Astrocyte (in vitro differentiated cells and primary cell): ENCODE measurements around the gene ZDHHC8. TPM values are rescaled to one million over a fixed set of nuclear protein-coding genes. Genes with fewer than 3 reads are reported as not detected.
A peak's percentile ranks its signal among the peaks of the same experiment; 100 is the strongest.

Source experiments
- DNase-seq: peaks from one replicate; pipeline ENCODE4 v3.0.0-alpha.2; 2010; ENCODE audit warnings: low read depth
- FAIRE-seq: peaks from 2 replicates; lab custom pipeline; 2011; peaks lifted over from hg19 to GRCh38; lab: Jason Lieb, UNC
- H2AFZ ChIP-seq: 2 replicates; pipeline ENCODE4 v1.6.0; 2012; ENCODE audit warnings: low read depth, low read length, inconsistent platforms
- H3K27ac ChIP-seq: 2 replicates; pipeline ENCODE4 v1.5.1; 2011; ENCODE audit warnings: low read depth, low read length, inconsistent platforms
- H3K27me3 ChIP-seq: 2 replicates; pipeline ENCODE4 v1.6.0; 2011; ENCODE audit warnings: low read length, inconsistent platforms; ENCODE audit not compliant: insufficient read depth
- H3K36me3 ChIP-seq: 2 replicates; pipeline ENCODE4 v1.5.1; 2011; ENCODE audit warnings: low read length, inconsistent platforms; ENCODE audit not compliant: insufficient read depth
- H3K4me1 ChIP-seq: 2 replicates; pipeline ENCODE4 v1.5.1; 2011; ENCODE audit warnings: low read length, inconsistent platforms; ENCODE audit not compliant: insufficient read depth
- H3K4me2 ChIP-seq: 2 replicates; pipeline ENCODE4 v1.6.0; 2012; ENCODE audit warnings: low read length, inconsistent platforms
- H3K4me3 ChIP-seq: 2 replicates; pipeline ENCODE4 v1.5.1; 2011; ENCODE audit warnings: low read depth, mild to moderate bottlenecking, low read length, inconsistent platforms; ENCODE audit not compliant: insufficient read depth
- H3K79me2 ChIP-seq: 2 replicates; pipeline ENCODE4 v1.6.0; 2012; ENCODE audit warnings: mild to moderate bottlenecking, low read length, inconsistent platforms; ENCODE audit not compliant: insufficient read depth
- H3K9ac ChIP-seq: 2 replicates; pipeline ENCODE4 v1.6.0; 2012; ENCODE audit warnings: mild to moderate bottlenecking, low read length, inconsistent platforms
- H3K9me3 ChIP-seq: 2 replicates; pipeline ENCODE4 v1.5.1; 2012; ENCODE audit warnings: low read depth, mild to moderate bottlenecking, low read length, inconsistent platforms; ENCODE audit not compliant: insufficient read depth
- H4K20me1 ChIP-seq: 2 replicates; pipeline ENCODE4 v1.6.0; 2012; ENCODE audit warnings: low read length, inconsistent platforms; ENCODE audit not compliant: insufficient read depth
- H3K27ac Mint-ChIP-seq: one replicate; pipeline ENCODE4 v1.8.0; 2021; ENCODE audit warnings: mild to moderate bottlenecking, mixed read lengths; ENCODE audit not compliant: unreplicated experiment
- H3K27me3 Mint-ChIP-seq: one replicate; pipeline ENCODE4 v1.8.0; 2021; ENCODE audit warnings: low read depth, mixed read lengths; ENCODE audit not compliant: unreplicated experiment
- H3K36me3 Mint-ChIP-seq: one replicate; pipeline ENCODE4 v1.8.0; 2021; ENCODE audit warnings: low read depth, mixed read lengths; ENCODE audit not compliant: unreplicated experiment
- H3K4me1 Mint-ChIP-seq: one replicate; pipeline ENCODE4 v1.8.0; 2021; ENCODE audit warnings: low read depth, mixed read lengths; ENCODE audit not compliant: unreplicated experiment
- H3K4me3 Mint-ChIP-seq: one replicate; pipeline ENCODE4 v1.8.0; 2021; ENCODE audit warnings: mild to moderate bottlenecking, moderate library complexity, mixed read lengths; ENCODE audit not compliant: unreplicated experiment
- H3K9me3 Mint-ChIP-seq: one replicate; pipeline ENCODE4 v1.8.0; 2021; ENCODE audit warnings: mild to moderate bottlenecking, mixed read lengths; ENCODE audit not compliant: unreplicated experiment
- CTCF ChIP-seq: IDR thresholded peaks from 2 replicates; pipeline ENCODE4 v1.5.1; 2011; ENCODE audit warnings: low read depth, mild to moderate bottlenecking, inconsistent platforms, low read length, moderate library complexity; ENCODE audit not compliant: insufficient read depth
- EZH2 ChIP-seq: IDR thresholded peaks from 2 replicates; pipeline ENCODE4 v1.6.1; 2012; ENCODE audit warnings: mild to moderate bottlenecking, low read length, inconsistent platforms; ENCODE audit not compliant: insufficient read depth
- total RNA-seq: library from RNA; stranded (reverse); gene quantifications from 2 replicates; pipeline ENCODE4 v1.2.1, GENCODE V29; 2021

Gene ZDHHC8
- total RNA-seq, 1 donor from 2014 or later: 88.3 TPM

DNA sequence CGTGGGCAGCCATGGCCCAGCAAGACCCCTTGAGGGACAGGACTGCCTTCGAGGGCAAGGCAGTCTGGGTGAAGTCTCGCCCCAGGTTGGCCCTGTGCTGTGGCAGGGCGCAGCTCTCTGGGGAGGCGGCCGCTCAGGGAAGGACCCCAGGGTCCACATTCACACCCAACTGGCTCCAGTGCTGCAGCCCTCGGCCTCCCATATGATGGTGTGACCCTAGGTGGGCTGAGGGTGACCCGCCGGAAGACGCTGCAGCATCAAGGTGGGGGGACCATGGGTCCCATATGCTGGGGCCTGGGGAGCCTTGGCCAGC, 47.3 kb downstream of the ZDHHC8 start:
- Histone ChIP-seq H3K27ac (no peak overlapping the region), H3K4me2 (no peak overlapping the region), H3K4me1 (no peaks in the 10 kb centered on the region), H3K9ac (no peak overlapping the region), H2AFZ (no peak overlapping the region), H4K20me1 (no peaks in the 10 kb centered on the region), H3K27me3 (no peaks in the 10 kb centered on the region), H3K79me2 (no peaks in the 10 kb centered on the region), H3K9me3 (no peaks in the 10 kb centered on the region), H3K4me3 (no peak overlapping the region), H3K36me3 (no peaks in the 10 kb centered on the region)
- no peaks in the 10 kb centered on the region for H3K4me1 Mint-ChIP-seq
- TF ChIP-seq EZH2 (no peak), CTCF (no peak)
- H3K27me3 Mint-ChIP-seq: peaks cover 25% of the 10 kb centered on the region
- FAIRE-seq (no peak), DNase-seq (no peak)
- H3K36me3 Mint-ChIP-seq: no peaks in the 10 kb centered on the region
- no peak overlapping the region for H3K4me3 Mint-ChIP-seq
- no peak overlapping the region for H3K27ac Mint-ChIP-seq
- no peaks in the 10 kb centered on the region for H3K9me3 Mint-ChIP-seq

GRCh38 chr22:20179455-20180244, 48.0 kb downstream of the ZDHHC8 start:
- no peaks in the 10 kb centered on the region for H3K4me1 Mint-ChIP-seq
- H3K36me3 ChIP-seq: no peaks in the 10 kb centered on the region
- H3K27me3 Mint-ChIP-seq: peaks cover 20% of the 10 kb centered on the region
- no peaks in the 10 kb centered on the region for H4K20me1 ChIP-seq
- no peak overlapping the region for H3K27ac ChIP-seq
- H3K27ac Mint-ChIP-seq: no peak overlapping the region
- H3K4me2 ChIP-seq: no peak overlapping the region
- no peak overlapping the region for H2AFZ ChIP-seq
- no peaks in the 10 kb centered on the region for H3K27me3 ChIP-seq
- no peaks in the 10 kb centered on the region for H3K9me3 Mint-ChIP-seq
- H3K9ac ChIP-seq: no peak overlapping the region
- TF ChIP-seq EZH2 (no peak), CTCF (no peak)
- no peaks in the 10 kb centered on the region for H3K9me3 ChIP-seq
- FAIRE-seq: no peak
- H3K4me3 Mint-ChIP-seq: no peak overlapping the region
- no peaks in the 10 kb centered on the region for H3K4me1 ChIP-seq
- H3K79me2 ChIP-seq: no peaks in the 10 kb centered on the region
- no peaks in the 10 kb centered on the region for H3K36me3 Mint-ChIP-seq
- DNase-seq: no peak
- H3K4me3 ChIP-seq: no peak overlapping the region

DNA sequence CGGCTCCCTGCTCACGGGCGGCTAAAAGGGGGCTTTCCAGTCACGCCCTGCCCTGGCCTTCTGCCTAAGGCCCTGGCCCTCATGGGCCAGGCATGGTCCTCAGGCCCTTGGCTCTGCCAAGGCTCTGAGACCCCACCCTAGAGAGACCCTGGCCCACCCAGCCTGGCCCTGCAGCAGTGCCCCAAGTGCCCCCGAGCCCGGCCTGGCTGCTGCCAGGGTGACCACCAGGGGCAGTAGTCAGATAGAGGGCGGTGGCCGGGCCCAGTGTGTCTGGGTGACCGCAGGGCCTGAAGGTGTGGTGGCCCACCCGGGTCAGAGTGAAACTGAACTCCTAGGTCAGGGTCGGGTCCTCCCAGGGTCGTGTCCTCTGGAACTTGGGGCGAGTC, 48.6 kb downstream of the ZDHHC8 start:
- Histone ChIP-seq H3K9ac (no peak overlapping the region), H4K20me1 (no peaks in the 10 kb centered on the region), H3K36me3 (no peaks in the 10 kb centered on the region), H3K4me1 (no peaks in the 10 kb centered on the region), H3K4me2 (no peak overlapping the region), H3K4me3 (no peak overlapping the region), H2AFZ (no peak overlapping the region), H3K27me3 (no peaks in the 10 kb centered on the region), H3K27ac (no peak overlapping the region), H3K79me2 (no peaks in the 10 kb centered on the region), H3K9me3 (no peaks in the 10 kb centered on the region)
- H3K27me3 Mint-ChIP-seq: peaks cover 21% of the 10 kb centered on the region
- no peak overlapping the region for H3K27ac Mint-ChIP-seq
- no peaks in the 10 kb centered on the region for H3K9me3 Mint-ChIP-seq
- H3K36me3 Mint-ChIP-seq: no peaks in the 10 kb centered on the region
- FAIRE-seq (no peak), DNase-seq (no peak)
- TF ChIP-seq CTCF: peak; percentile 6
- TF ChIP-seq EZH2: no peak
- H3K4me3 Mint-ChIP-seq: no peak overlapping the region
- H3K4me1 Mint-ChIP-seq: no peaks in the 10 kb centered on the region
